ENCODE results near the gene S100A14. TPM values are rescaled to one million over a fixed set of nuclear protein-coding genes. Genes with fewer than 3 reads are reported as not detected.
A peak's percentile ranks its signal among the peaks of the same experiment; 100 is the strongest.

The S100A14 gene
- total and polyA plus RNA-seq, 2 of the 13 experiments (the other 11 are each of a cell fraction or from before 2014, with no cell fraction given) = 1.4 to 7.7 TPM

GRCh38 chr1:153627715-153628626 is 11.8 kb upstream of the S100A14 start, which contains the start of gene S100A1 (continued):
- TF ChIP-seq ZBTB40 (IDR thresholded peaks at IDR 0.05) (no peak), ZBTB40 (CRISPR knock-in tag; IDR thresholded peaks at IDR 0.05) (0 out of 2 replicates have a peak, but pooled peaks have one; percentile 30), ZNF883 (CRISPR knock-in tag; IDR thresholded peaks at IDR 0.05; ENCODE audit: not compliant biosample characterization) (no peak), FOXC1 (CRISPR knock-in tag; IDR thresholded peaks at IDR 0.05; ENCODE audit: borderline replicate concordance) (0 out of 2 replicates have a peak, but pooled peaks have one; percentile 51), DBP (CRISPR knock-in tag; IDR thresholded peaks at IDR 0.05; ENCODE audit: not compliant biosample characterization) (no peak), ZBTB8A (CRISPR knock-in tag; IDR thresholded peaks at IDR 0.05; ENCODE audit: borderline replicate concordance, low read depth) (no peak), ZNF451 (CRISPR knock-in tag; IDR thresholded peaks at IDR 0.05) (no peak), RERE (CRISPR knock-in tag; IDR thresholded peaks at IDR 0.05; ENCODE audit: low read depth) (no peak), KLF6 (CRISPR knock-in tag; IDR thresholded peaks at IDR 0.05) (no peak), ZNF501 (CRISPR knock-in tag; IDR thresholded peaks at IDR 0.05) (no peak; the same call in none of the 2 replicates)

Data from HepG2 (cell line).